AG10803 (cell line): ENCODE measurements around the gene OCA2.

ENCODE experiments used
- DNase-seq: peaks from one replicate; pipeline ENCODE4 v3.0.0; 2010; ENCODE audit warnings: low read depth
- H3K4me3 ChIP-seq: 2 replicates; pipeline ENCODE4 v1.5.1; 2011; ENCODE audit warnings: mild to moderate bottlenecking, low read length, control low read depth
- CTCF ChIP-seq: conservative IDR thresholded peaks from 2 replicates; pipeline ENCODE4 v1.5.1; 2011; ENCODE audit warnings: mild to moderate bottlenecking, low read length, control low read depth, inconsistent platforms

The OCA2 gene

GRCh38 chr15:28085489-28086174, 13.5 kb downstream of the OCA2 start:
- no peak for TF ChIP-seq CTCF
- H3K4me3 ChIP-seq, result no peak overlapping the region
- no peak for DNase-seq

DNA sequence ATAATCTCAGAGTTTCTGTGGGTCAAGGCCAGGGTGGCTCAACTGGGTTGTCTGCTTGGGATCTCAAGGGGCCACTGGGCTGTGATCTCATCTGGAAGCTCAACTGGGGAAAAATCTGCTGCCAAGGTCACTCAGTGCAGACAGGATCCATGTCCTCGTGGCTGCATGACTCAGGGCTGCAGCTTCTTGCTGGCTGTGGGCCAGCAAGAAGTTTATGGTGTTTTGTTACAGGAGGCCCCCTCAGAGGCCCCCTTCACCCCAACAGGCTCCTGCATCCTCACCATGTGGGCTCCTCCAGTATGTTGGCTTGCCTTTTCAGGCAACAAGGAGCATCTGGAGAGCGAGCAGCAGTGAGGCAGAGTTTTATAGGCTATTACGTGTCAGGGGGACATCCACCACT, 14.6 kb downstream of the OCA2 start:
- DNase-seq, result no peak
- TF ChIP-seq CTCF, result no peak
- H3K4me3 ChIP-seq, result no peak overlapping the region

- DNase-seq, result no peak
- no peak for TF ChIP-seq CTCF
- H3K4me3 ChIP-seq, result no peak overlapping the region
These were observed 16.0 kb downstream of the OCA2 start for GRCh38 chr15:28082891-28083684.

- TF ChIP-seq CTCF, result no peak
- no peak overlapping the region for H3K4me3 ChIP-seq
- no peak for DNase-seq
These were observed 17.5 kb downstream of the OCA2 start for GRCh38 chr15:28081594-28081993.

DNA sequence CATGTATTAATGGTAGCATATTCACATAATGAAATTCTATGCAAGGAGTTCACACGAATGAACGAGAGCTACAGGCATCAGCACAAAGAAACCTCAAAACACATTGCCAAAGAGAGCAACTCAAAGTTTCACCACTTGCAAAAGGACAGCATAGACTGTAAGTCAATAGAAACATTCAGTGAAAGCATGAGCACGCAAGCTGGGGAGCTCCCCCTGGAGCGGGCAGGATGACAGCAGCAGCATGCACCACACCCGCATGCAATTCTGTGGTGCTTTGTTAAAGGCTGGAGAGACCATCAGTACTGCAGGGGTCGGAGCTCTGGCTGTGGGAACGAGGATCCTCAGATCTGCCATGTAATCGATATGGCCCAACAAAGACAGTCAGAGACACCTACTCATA, 18.7 kb downstream of the OCA2 start:
- TF ChIP-seq CTCF, result no peak
- H3K4me3 ChIP-seq, result no peak overlapping the region
- DNase-seq, result no peak

DNA sequence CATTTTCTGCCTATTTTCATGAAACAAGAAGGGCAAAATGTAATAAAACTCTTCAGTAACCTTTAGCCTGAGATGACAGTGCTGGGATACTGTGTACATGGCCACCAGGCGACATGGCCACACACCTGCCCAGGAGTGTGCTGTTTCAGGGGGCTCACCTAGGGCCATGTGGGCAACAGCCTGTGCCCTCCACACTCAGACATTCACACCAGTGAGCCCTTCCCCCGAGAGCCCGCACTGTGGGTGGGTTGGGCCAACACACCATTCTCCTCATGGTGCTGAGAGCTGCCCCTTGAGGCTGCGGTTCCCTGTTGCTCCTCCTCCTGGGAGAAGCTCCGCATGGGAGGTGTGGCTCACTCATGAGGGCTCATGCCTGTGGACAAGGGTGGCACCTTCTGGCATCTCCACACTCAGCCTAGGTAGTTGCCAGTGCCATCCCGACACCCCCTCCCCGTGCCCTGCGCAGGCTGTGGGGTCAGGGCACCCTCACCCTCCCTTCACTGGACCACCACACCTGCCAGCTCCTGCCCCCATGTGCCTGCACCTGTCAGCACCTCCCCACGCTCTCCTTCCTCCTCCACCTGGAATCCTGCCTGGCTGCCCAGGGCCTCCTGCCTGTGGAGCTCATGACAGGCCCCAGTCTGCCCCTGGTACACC, 19.7 kb downstream of the OCA2 start:
- no peak overlapping the region for H3K4me3 ChIP-seq
- no peak for TF ChIP-seq CTCF
- no peak for DNase-seq
